ENCODE measurements around the gene SHQ1. TPM values are rescaled to one million over a fixed set of nuclear protein-coding genes. Genes with fewer than 3 reads are reported as not detected.
"Not testable (repeated sequence)": the region's sequence is repeated elsewhere in the genome, so short reads cannot be mapped to it uniquely, and the experiment has no call there.

Gene SHQ1
- total and polyA plus RNA-seq, 7 donors: 7.9 to 17.4 (median 9.6) TPM

DNA sequence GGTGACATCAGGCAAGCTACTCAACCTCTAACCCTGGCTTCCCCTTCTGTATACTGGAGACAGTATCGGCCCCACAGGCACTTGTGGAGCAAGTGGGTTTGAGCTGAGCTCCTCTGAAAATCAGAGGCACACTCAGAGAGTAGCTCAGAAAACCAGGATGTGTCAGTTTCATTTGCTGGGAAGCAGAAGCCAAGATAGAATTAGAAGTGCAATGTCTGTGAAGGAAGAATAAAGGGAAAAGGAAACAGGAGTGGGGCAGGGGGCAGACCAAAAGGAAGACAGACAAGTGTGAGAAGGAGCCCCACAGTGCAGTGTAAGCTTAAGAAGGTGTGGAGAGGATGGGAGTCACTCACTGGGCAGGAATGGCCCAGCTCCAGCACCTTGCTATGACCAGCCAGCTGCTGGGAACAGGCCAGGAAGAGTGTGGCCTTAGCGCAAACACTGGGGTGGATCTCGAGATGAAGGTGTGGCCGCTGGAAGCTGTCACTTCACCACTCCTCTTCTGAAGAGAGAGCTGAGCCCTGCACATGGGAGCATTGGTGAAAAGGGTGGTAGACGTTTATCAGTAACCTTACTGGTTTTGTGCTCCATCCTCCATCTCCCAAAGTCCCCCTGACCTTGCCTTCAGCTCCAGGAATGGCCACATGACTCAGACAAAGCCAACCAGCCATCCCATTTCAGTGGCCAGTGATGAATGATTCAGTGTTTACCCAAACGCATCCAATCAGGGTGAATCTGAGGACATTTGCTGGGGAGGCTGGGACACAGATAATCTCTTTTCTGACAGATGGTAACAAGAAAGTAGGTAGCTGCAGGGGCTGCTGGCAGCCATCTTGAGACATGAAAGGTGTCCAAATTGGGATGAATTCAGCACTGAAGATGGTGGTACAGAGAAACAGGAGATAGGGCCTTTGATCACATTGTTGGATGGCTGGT is 108.4 kb downstream of the SHQ1 start:
- Histone ChIP-seq H3K4me1 (peaks cover 0 to 16% (median 12%) of the 10 kb centered on the region in 4 donors), H3K4me3 (no peak overlapping the region), H3K9me3 (peaks cover 0 to 2% (median 0%) of the 10 kb centered on the region in 4 donors), H3K36me3 (no peaks in the 10 kb centered on the region), H3K27ac (no peak overlapping the region), H3K27me3 (no peaks in the 10 kb centered on the region)
- intact Hi-C loops (cut with DNase I): no loop called here
- no peak for DNase-seq
- 73 to 80% methylated on average over 6 of the region's 6 CpGs for WGBS, 2 donors
- TF ChIP-seq EP300 (IDR thresholded peaks at IDR 0.05) (no peak), POLR2AphosphoS5 (IDR thresholded peaks at IDR 0.05) (no peak), POLR2A (IDR thresholded peaks at IDR 0.05) (no peak)
- TF ChIP-seq, protein P1, sequence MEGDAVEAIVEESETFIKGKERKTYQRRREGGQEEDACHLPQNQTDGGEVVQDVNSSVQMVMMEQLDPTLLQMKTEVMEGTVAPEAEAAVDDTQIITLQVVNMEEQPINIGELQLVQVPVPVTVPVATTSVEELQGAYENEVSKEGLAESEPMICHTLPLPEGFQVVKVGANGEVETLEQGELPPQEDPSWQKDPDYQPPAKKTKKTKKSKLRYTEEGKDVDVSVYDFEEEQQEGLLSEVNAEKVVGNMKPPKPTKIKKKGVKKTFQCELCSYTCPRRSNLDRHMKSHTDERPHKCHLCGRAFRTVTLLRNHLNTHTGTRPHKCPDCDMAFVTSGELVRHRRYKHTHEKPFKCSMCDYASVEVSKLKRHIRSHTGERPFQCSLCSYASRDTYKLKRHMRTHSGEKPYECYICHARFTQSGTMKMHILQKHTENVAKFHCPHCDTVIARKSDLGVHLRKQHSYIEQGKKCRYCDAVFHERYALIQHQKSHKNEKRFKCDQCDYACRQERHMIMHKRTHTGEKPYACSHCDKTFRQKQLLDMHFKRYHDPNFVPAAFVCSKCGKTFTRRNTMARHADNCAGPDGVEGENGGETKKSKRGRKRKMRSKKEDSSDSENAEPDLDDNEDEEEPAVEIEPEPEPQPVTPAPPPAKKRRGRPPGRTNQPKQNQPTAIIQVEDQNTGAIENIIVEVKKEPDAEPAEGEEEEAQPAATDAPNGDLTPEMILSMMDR (IDR thresholded peaks at IDR 0.05): no peak

DNA sequence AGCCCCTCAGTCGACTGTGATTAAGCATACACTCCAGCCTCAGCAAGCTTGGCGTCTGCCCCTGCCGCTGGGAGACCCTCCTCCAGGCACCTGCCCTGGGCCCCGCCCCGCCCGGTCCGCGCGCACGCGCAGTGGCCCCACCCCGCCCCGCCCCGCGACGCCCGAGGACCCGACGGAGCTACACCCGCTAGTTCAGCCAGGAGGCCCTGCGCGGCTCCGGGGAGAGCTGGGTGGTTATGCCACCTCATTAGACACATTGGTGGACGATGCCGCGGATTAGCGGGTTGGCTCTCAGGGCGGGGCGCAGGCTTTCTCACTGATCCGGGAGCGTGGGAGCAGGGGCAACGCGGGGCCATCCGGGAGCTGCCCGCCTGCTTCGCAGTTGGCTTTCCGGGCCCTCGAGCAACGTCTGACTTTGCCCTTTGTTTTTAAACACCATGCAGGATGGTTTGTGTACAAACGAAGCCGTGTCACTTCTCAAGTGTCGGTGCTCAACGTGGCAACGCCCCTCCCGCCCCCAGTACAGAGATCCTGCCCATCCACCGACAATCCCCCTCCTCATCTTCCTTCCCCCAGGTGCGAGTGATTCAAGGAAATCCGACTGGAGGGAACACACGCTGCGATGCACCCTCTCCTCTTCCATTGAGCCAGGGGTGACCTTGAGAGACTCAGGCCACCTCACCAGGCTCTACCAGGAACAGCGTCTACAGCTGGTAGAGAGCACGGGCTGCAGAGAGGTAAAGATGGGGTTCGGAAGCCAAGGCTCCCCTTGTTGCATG is 109.3 kb downstream of the SHQ1 start:
- WGBS, 2 donors: 13 to 15% methylated on average over 53 of the region's 53 CpGs
- H3K4me1 ChIP-seq: peaks cover 0 to 16% (median 12%) of the 10 kb centered on the region in 4 donors
- peak overlapping the region; percentile 6 to 52 (median 40) for H3K4me3 ChIP-seq
- no peak overlapping the region for H3K27ac ChIP-seq
- DNase-seq: no peak
- H3K36me3 ChIP-seq: no peaks in the 10 kb centered on the region
- intact Hi-C loops (cut with DNase I): no loop called here
- H3K27me3 ChIP-seq: no peaks in the 10 kb centered on the region
- TF ChIP-seq POLR2A (IDR thresholded peaks at IDR 0.05) (no peak), EP300 (IDR thresholded peaks at IDR 0.05) (no peak), POLR2AphosphoS5 (IDR thresholded peaks at IDR 0.05) (peak in 2 of 4 donors; percentile 19 to 42)
- H3K9me3 ChIP-seq: peaks cover 0 to 4% (median 0%) of the 10 kb centered on the region in 4 donors

DNA sequence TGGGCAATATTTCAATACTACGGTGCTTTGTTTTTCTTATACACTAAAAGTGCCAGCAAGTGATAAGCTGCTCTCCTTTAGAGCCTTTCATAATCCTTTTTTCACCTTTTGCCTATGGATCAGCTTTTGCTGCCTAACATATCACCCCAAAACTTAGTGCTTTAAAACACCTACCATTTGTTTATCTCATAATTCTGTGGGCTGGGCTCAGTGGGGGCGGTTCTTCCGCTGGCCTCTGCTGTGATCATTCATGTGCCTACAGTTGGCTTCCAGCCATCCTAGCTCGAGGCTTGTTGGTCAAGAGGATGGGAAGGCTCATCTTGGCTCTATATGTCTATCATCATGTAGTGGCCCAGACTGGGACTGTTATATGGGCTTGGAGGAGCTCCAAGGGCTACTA is 113.2 kb downstream of the SHQ1 start:
- WGBS, 2 donors: 98 to 99% methylated on average over 3 of the region's 4 CpGs
- H3K27me3 ChIP-seq; H3K4me3 ChIP-seq; intact Hi-C loops (cut with DNase I); DNase-seq; H3K36me3 ChIP-seq; H3K27ac ChIP-seq; H3K9me3 ChIP-seq: not testable (repeated sequence)
- peaks cover 0 to 16% (median 12%) of the 10 kb centered on the region in 4 donors for H3K4me1 ChIP-seq

DNA sequence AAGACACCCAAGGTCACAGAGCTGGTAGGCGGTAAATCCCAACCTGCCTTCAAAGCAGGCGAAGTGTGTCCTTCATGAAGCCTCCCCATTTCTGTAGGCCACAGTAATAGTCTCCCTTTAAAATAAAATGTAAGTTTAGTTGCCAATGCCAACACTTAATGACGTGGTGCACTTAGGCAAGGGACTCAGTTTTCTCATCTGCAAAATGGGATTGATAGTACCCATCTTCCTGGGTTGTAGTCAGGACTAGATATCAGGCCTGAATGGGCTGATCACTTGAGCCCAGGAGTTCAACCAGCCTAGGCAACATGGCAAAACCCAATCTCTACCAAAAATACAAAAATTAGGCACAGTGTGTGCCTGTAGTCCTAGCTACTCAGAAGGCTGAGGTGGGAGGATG is 114.6 kb downstream of the SHQ1 start:
- 92 to 93% methylated on average over 3 of the region's 3 CpGs for WGBS, 2 donors
- TF ChIP-seq POLR2A (IDR thresholded peaks at IDR 0.05) (no peak), POLR2AphosphoS5 (IDR thresholded peaks at IDR 0.05) (no peak), EP300 (IDR thresholded peaks at IDR 0.05) (no peak)
- TF ChIP-seq, protein P1 (IDR thresholded peaks at IDR 0.05): no peak
- no peak overlapping the region for H3K27ac ChIP-seq
- no peaks in the 10 kb centered on the region for H3K36me3 ChIP-seq
- no peak overlapping the region for H3K4me3 ChIP-seq
- no peak for DNase-seq
- peaks cover 0 to 7% (median 5%) of the 10 kb centered on the region in 4 donors for H3K9me3 ChIP-seq
- H3K27me3 ChIP-seq: no peaks in the 10 kb centered on the region
- intact Hi-C loops (cut with DNase I): no loop called here
- H3K4me1 ChIP-seq: peaks cover 0 to 7% (median 6%) of the 10 kb centered on the region in 4 donors

DNA sequence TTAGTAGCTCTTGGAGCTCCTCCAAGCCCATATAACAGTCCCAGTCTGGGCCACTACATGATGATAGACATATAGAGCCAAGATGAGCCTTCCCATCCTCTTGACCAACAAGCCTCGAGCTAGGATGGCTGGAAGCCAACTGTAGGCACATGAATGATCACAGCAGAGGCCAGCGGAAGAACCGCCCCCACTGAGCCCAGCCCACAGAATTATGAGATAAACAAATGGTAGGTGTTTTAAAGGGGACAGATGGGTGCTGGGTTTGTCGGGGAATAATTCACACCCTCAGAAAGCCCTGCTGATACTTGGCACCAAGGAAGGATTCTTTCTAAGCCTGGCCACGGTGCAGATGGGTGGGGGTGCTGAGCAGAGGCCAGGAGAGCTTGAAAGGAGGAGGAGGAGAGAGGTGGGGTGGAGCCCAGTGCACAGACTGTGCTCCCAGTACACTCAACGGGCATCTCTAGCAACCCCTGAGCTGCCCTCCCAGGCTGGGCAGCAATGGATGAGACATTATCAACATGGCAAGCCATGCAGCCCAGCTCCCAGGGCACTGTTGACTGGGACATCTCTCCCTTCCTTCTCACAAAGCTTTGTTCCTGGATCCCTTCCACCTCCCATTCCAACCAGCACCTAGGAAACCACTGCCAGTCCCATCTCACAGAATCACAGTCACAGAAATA is 115.4 kb downstream of the SHQ1 start:
- intact Hi-C loops (cut with DNase I); H3K27ac ChIP-seq; DNase-seq; H3K27me3 ChIP-seq; H3K36me3 ChIP-seq; H3K4me1 ChIP-seq; H3K9me3 ChIP-seq; H3K4me3 ChIP-seq: not testable (repeated sequence)
- 91 to 95% methylated on average over 5 of the region's 6 CpGs for WGBS, 2 donors

Data from sigmoid colon (tissue), 7 donors.